ENCODE measurements around the gene SYT8. TPM values are rescaled to one million over a fixed set of nuclear protein-coding genes. Genes with fewer than 3 reads are reported as not detected.

SYT8 gene
- polyA plus RNA-seq, 1 donor from 2014 or later, result not detected

- no peaks in the 10 kb centered on the region for H3K27me3 ChIP-seq (ENCODE audit: insufficient read depth, low read depth, low read length)
- no peaks in the 10 kb centered on the region for H3K9me3 ChIP-seq (ENCODE audit: low read length)
- H3K4me3 ChIP-seq (ENCODE audit: low read length), result no peak overlapping the region
- H2AFZ ChIP-seq (ENCODE audit: low read depth, low read length), result no peak overlapping the region
- no peak overlapping the region for H3K27ac ChIP-seq (ENCODE audit: low read length)
- H3K4me2 ChIP-seq (ENCODE audit: low read length), result no peak overlapping the region
- H3K79me2 ChIP-seq (replicated peaks; ENCODE audit: insufficient read depth, low read length), result no peaks in the 10 kb centered on the region
- H3K9ac ChIP-seq (ENCODE audit: low read length), result no peak overlapping the region
- no peaks in the 10 kb centered on the region for H4K20me1 ChIP-seq (ENCODE audit: insufficient read depth)
- H3K9me2 ChIP-seq (ENCODE audit: insufficient read depth, low read length), result no peaks in the 10 kb centered on the region
- no peak for TF ChIP-seq RAD21 (conservative IDR thresholded peaks at IDR 0.05)
- no peak for TF ChIP-seq EP300 (conservative IDR thresholded peaks at IDR 0.05; ENCODE audit: poor library complexity, severe bottlenecking)
- no peak for TF ChIP-seq SMC3 (conservative IDR thresholded peaks at IDR 0.05; ENCODE audit: poor library complexity)
- no peak for TF ChIP-seq POLR2AphosphoS5 (IDR thresholded peaks at IDR 0.05)
- no peak for TF ChIP-seq CTCF (IDR thresholded peaks at IDR 0.05; ENCODE audit: poor library complexity, severe bottlenecking)
- no peaks in the 10 kb centered on the region for H3K36me3 ChIP-seq (ENCODE audit: insufficient read depth, low read length)
- no peaks in the 10 kb centered on the region for H3F3A ChIP-seq (ENCODE audit: insufficient read depth, low read length, poor library complexity, severe bottlenecking)
Measured at GRCh38 chr11:1839204-1839923, 4.6 kb downstream of the SYT8 start.

- no peak overlapping the region for H2AFZ ChIP-seq (ENCODE audit: low read depth, low read length)
- TF ChIP-seq EZH2 (IDR thresholded peaks at IDR 0.05; ENCODE audit: borderline replicate concordance, insufficient read depth, low read length, poor library complexity, severe bottlenecking), result no peak
- no peak for TF ChIP-seq POLR2AphosphoS5 (IDR thresholded peaks at IDR 0.05)
- TF ChIP-seq REST (IDR thresholded peaks at IDR 0.05; ENCODE audit: borderline replicate concordance), result no peak
- no peak for TF ChIP-seq MXI1 (conservative IDR thresholded peaks at IDR 0.05; ENCODE audit: poor library complexity, severe bottlenecking)
- no peak for TF ChIP-seq CTCF (IDR thresholded peaks at IDR 0.05; ENCODE audit: poor library complexity, severe bottlenecking)
- no peak for TF ChIP-seq EP300 (conservative IDR thresholded peaks at IDR 0.05; ENCODE audit: poor library complexity, severe bottlenecking)
- no peak for TF ChIP-seq RAD21 (conservative IDR thresholded peaks at IDR 0.05)
- no peak for TF ChIP-seq SMC3 (conservative IDR thresholded peaks at IDR 0.05; ENCODE audit: poor library complexity)
- TF ChIP-seq TAF1 (IDR thresholded peaks at IDR 0.05; ENCODE audit: low read depth), result no peak
- H3K36me3 ChIP-seq (ENCODE audit: insufficient read depth, low read length), result no peaks in the 10 kb centered on the region
- no peak overlapping the region for H3K9ac ChIP-seq (ENCODE audit: low read length)
- H3K27me3 ChIP-seq (ENCODE audit: insufficient read depth, low read depth, low read length), result no peaks in the 10 kb centered on the region
- H3K4me3 ChIP-seq (ENCODE audit: low read length), result no peak overlapping the region
- H4K20me1 ChIP-seq (ENCODE audit: insufficient read depth), result no peaks in the 10 kb centered on the region
- no peaks in the 10 kb centered on the region for H3K9me3 ChIP-seq (ENCODE audit: low read length)
- no peak overlapping the region for H3K4me2 ChIP-seq (ENCODE audit: low read length)
- H3F3A ChIP-seq (ENCODE audit: insufficient read depth, low read length, poor library complexity, severe bottlenecking), result no peaks in the 10 kb centered on the region
- H3K27ac ChIP-seq (ENCODE audit: low read length), result no peak overlapping the region
- no peaks in the 10 kb centered on the region for H3K79me2 ChIP-seq (replicated peaks; ENCODE audit: insufficient read depth, low read length)
- H3K9me2 ChIP-seq (ENCODE audit: insufficient read depth, low read length), result no peaks in the 10 kb centered on the region
Measured at GRCh38 chr11:1839924-1840779, 5.4 kb downstream of the SYT8 start.

Measured in neural cell (in vitro differentiated cells).